Thyroid gland (tissue), 4 donors: Measurements from ENCODE around the gene TRIM33. TPM values are rescaled to one million over a fixed set of nuclear protein-coding genes. Genes with fewer than 3 reads are reported as not detected.
A peak's percentile ranks its signal among the peaks of the same experiment; 100 is the strongest.
"Not testable (repeated sequence)": the region's sequence is repeated elsewhere in the genome, so short reads cannot be mapped to it uniquely, and the experiment has no call there.

Experiments used
- DNase-seq, 2 donors: peaks; one replicate each; pipeline ENCODE4 v3.0.0-alpha.2; 2019
- H3K27ac ChIP-seq, 3 donors: fragments of 200-600 bp; sonication (generic); 1 replicate in 2 of 3; 2 replicates in 1 of 3; pipeline ENCODE4 v1.5.1; 2016 to 2019; ENCODE audit warnings: mild to moderate bottlenecking in 1 of 3, moderate library complexity in 1 of 3
- H3K27me3 ChIP-seq: fragments of 200-600 bp; sonication (generic); one replicate; pipeline ENCODE4 v1.5.1; 2019
- H3K36me3 ChIP-seq, 2 donors: fragments of 200-600 bp; sonication (generic); one replicate each; pipeline ENCODE4 v1.5.1; 2016 to 2019
- H3K4me1 ChIP-seq, 2 donors: fragments of 200-600 bp; sonication (generic); one replicate each; pipeline ENCODE4 v1.5.1; 2017 to 2019
- H3K4me3 ChIP-seq, 3 donors: fragments of 200-600 bp; sonication (generic); replicated peaks in 1 of 3; 1 replicate in 2 of 3; 2 replicates in 1 of 3; pipeline ENCODE4 v1.5.1; 2016; ENCODE audit warnings: mild to moderate bottlenecking in 1 of 3
- H3K9me3 ChIP-seq: fragments of 200-600 bp; sonication (generic); one replicate; pipeline ENCODE4 v1.5.1; 2017
- CTCF ChIP-seq, 6 experiments: fragments of 200-600 bp in 3 of 6; fragments of 450-650 bp in 3 of 6; sonication (generic) in 3 of 6; IDR thresholded peaks; one replicate each; pipeline ENCODE4 v1.5.1; 2016 to 2019; ENCODE audit warnings: antibody characterized with exemption in 6 of 6, mild to moderate bottlenecking in 2 of 6, inconsistent platforms in 1 of 6, moderate library complexity in 1 of 6
- POLR2A ChIP-seq, 2 donors: fragments of 450-650 bp; IDR thresholded peaks; one replicate each; pipeline ENCODE4 v1.6.1; 2017; ENCODE audit warnings: antibody characterized with exemption in 2 of 2, mild to moderate bottlenecking in 2 of 2, moderate library complexity in 1 of 2
- WGBS, 2 donors: methylation state at CpG; one replicate each; pipeline ENCODE4 v1.1.5; 2017; 5-methylcytosine and 5-hydroxymethylcytosine counted together
- intact Hi-C: fragments of 100-400 bp; cut with DNase I; formaldehyde crosslinking; loops from one replicate; pipeline ENCODE4 v1.15.1; 2023
- total RNA-seq, 4 donors: library from RNA; depleted of rRNA; stranded (reverse); fragments of >200 nt; gene quantifications; one replicate each; pipeline ENCODE4 v1.2.3, GENCODE V29; 2016

Gene TRIM33
- total RNA-seq, 4 donors from 2014 or later: 53.9 to 112 (median 58.0) TPM

- TF ChIP-seq CTCF (IDR thresholded peaks at IDR 0.05) (no peak), POLR2A (IDR thresholded peaks at IDR 0.05) (no peak)
- DNase-seq: no peak
- intact Hi-C loops: no loop called here
- H3K36me3 ChIP-seq: no peaks in the 10 kb centered on the region
- H3K4me1 ChIP-seq: no peaks in the 10 kb centered on the region
- no peaks in the 10 kb centered on the region for H3K9me3 ChIP-seq
- no peak overlapping the region for H3K27ac ChIP-seq
- H3K4me3 ChIP-seq: no peak overlapping the region
- no peaks in the 10 kb centered on the region for H3K27me3 ChIP-seq
- WGBS, 2 donors: 94 to 98% methylated on average over 1 of the region's 1 CpG
Observed at GRCh38 chr1:114435088-114435715, 75.8 kb downstream of the TRIM33 start.

GRCh38 chr1:114431026-114431425, 80.0 kb downstream of the TRIM33 start:
- TF ChIP-seq CTCF (IDR thresholded peaks at IDR 0.05): no peak
- TF ChIP-seq POLR2A (IDR thresholded peaks at IDR 0.05): no peak
- Histone ChIP-seq H3K9me3 (no peaks in the 10 kb centered on the region), H3K27me3 (no peaks in the 10 kb centered on the region), H3K4me1 (peaks cover 5 to 7% of the 10 kb centered on the region in 2 donors), H3K36me3 (no peaks in the 10 kb centered on the region), H3K4me3 (no peak overlapping the region), H3K27ac (no peak overlapping the region)
- DNase-seq: no peak
- WGBS, 2 donors: 81 to 89% methylated on average over 1 of the region's 1 CpG
- intact Hi-C loops: no loop called here

- Histone ChIP-seq H3K27ac (no peak overlapping the region), H3K4me1 (peaks cover 5 to 8% of the 10 kb centered on the region in 2 donors), H3K27me3 (no peaks in the 10 kb centered on the region), H3K36me3 (peaks cover 12 to 20% of the 10 kb centered on the region in 2 donors), H3K4me3 (no peak overlapping the region), H3K9me3 (no peaks in the 10 kb centered on the region)
- no peak for DNase-seq
- intact Hi-C loops: no loop called here
- 71 to 84% methylated on average over 1 of the region's 1 CpG for WGBS, 2 donors
- TF ChIP-seq POLR2A (IDR thresholded peaks at IDR 0.05): no peak
- TF ChIP-seq CTCF (IDR thresholded peaks at IDR 0.05): peak in 3 of 6 experiments; percentile 27 to 48 (median 36)
Observed at GRCh38 chr1:114428083-114428754, 82.8 kb downstream of the TRIM33 start.

GRCh38 chr1:114427612-114428011, 83.4 kb downstream of the TRIM33 start:
- H3K27ac ChIP-seq: no peak overlapping the region
- 90 to 91% methylated on average over 3 of the region's 3 CpGs for WGBS, 2 donors
- H3K4me3 ChIP-seq: no peak overlapping the region
- intact Hi-C loops: no loop called here
- peaks cover 12 to 20% of the 10 kb centered on the region in 2 donors for H3K36me3 ChIP-seq
- DNase-seq: no peak
- H3K27me3 ChIP-seq: no peaks in the 10 kb centered on the region
- no peaks in the 10 kb centered on the region for H3K9me3 ChIP-seq
- no peak for TF ChIP-seq POLR2A (IDR thresholded peaks at IDR 0.05)
- TF ChIP-seq CTCF (IDR thresholded peaks at IDR 0.05): no peak
- peaks cover 5 to 8% of the 10 kb centered on the region in 2 donors for H3K4me1 ChIP-seq

- Histone ChIP-seq H3K9me3 (no peaks in the 10 kb centered on the region), H3K4me3 (no peak overlapping the region), H3K4me1 (peaks cover 5 to 8% of the 10 kb centered on the region in 2 donors), H3K36me3 (peaks cover 34 to 40% of the 10 kb centered on the region in 2 donors), H3K27me3 (no peaks in the 10 kb centered on the region), H3K27ac (no peak overlapping the region)
- TF ChIP-seq CTCF (IDR thresholded peaks at IDR 0.05) (no peak), POLR2A (IDR thresholded peaks at IDR 0.05) (no peak)
- WGBS, 2 donors: 97% methylated on average over 7 of the region's 7 CpGs
- intact Hi-C loops: no loop called here
- DNase-seq: no peak
Observed at GRCh38 chr1:114423455-114423854, 87.5 kb downstream of the TRIM33 start.

- 96 to 99% methylated on average over 7 of the region's 7 CpGs for WGBS, 2 donors
- H3K27ac ChIP-seq, H3K27me3 ChIP-seq, H3K9me3 ChIP-seq, H3K4me3 ChIP-seq, H3K4me1 ChIP-seq, intact Hi-C loops, DNase-seq: not testable (repeated sequence)
- peaks cover 27 to 34% of the 10 kb centered on the region in 2 donors for H3K36me3 ChIP-seq
Observed at GRCh38 chr1:114418948-114419347, 92.1 kb downstream of the TRIM33 start.
